Measurements from ENCODE around the gene SCN1B.

GRCh38 chr19:35074426-35075201, 44.3 kb downstream of the SCN1B start:
- TF ChIP-seq, protein P1, sequence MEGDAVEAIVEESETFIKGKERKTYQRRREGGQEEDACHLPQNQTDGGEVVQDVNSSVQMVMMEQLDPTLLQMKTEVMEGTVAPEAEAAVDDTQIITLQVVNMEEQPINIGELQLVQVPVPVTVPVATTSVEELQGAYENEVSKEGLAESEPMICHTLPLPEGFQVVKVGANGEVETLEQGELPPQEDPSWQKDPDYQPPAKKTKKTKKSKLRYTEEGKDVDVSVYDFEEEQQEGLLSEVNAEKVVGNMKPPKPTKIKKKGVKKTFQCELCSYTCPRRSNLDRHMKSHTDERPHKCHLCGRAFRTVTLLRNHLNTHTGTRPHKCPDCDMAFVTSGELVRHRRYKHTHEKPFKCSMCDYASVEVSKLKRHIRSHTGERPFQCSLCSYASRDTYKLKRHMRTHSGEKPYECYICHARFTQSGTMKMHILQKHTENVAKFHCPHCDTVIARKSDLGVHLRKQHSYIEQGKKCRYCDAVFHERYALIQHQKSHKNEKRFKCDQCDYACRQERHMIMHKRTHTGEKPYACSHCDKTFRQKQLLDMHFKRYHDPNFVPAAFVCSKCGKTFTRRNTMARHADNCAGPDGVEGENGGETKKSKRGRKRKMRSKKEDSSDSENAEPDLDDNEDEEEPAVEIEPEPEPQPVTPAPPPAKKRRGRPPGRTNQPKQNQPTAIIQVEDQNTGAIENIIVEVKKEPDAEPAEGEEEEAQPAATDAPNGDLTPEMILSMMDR (IDR thresholded peaks at IDR 0.05; ENCODE audit: low read length) = no peak
- TF ChIP-seq EZH2phosphoT487 (IDR thresholded peaks at IDR 0.05; ENCODE audit: low read length) = no peak
